Neural cell (in vitro differentiated cells): ENCODE measurements around the gene COL4A2. TPM values are rescaled to one million over a fixed set of nuclear protein-coding genes. Genes with fewer than 3 reads are reported as not detected.

Experiments used
- H2AFZ ChIP-seq: fragments of 200-600, 300-800 bp; sonication (generic), shearing (Covaris generic); 2 replicates; pipeline ENCODE4 v1.6.0; 2014; ENCODE audit warnings: low read depth, mild to moderate bottlenecking, antibody characterized with exemption, low read length, moderate library complexity
- H3F3A ChIP-seq: fragments of 200-600 bp; shearing (Covaris generic); 2 replicates; pipeline ENCODE4 v1.6.1; 2016; ENCODE audit warnings: mild to moderate bottlenecking, moderate library complexity, mixed read lengths, antibody characterized with exemption, low read length; ENCODE audit not compliant: insufficient read depth, poor library complexity, severe bottlenecking
- H3K27ac ChIP-seq: fragments of 200-600, 300-800 bp; sonication (generic), shearing (Covaris generic); 2 replicates; pipeline ENCODE4 v1.5.1; 2014; ENCODE audit warnings: mild to moderate bottlenecking, low read length, moderate library complexity
- H3K27me3 ChIP-seq: fragments of 300-800, 200-600 bp; sonication (generic), shearing (Covaris generic); 2 replicates; pipeline ENCODE4 v1.6.0; 2014; ENCODE audit warnings: mild to moderate bottlenecking, low read depth, low read length, moderate library complexity; ENCODE audit not compliant: insufficient read depth
- H3K36me3 ChIP-seq: fragments of 300-800, 200-600 bp; sonication (generic), shearing (Covaris generic); 2 replicates; pipeline ENCODE4 v1.5.1; 2014; ENCODE audit warnings: mild to moderate bottlenecking, antibody characterized with exemption, low read length, moderate library complexity; ENCODE audit not compliant: insufficient read depth
- H3K4me2 ChIP-seq: fragments of 300-800, 200-600 bp; sonication (generic), shearing (Covaris generic); 2 replicates; pipeline ENCODE4 v1.6.0; 2014; ENCODE audit warnings: mild to moderate bottlenecking, low read length
- H3K4me3 ChIP-seq: fragments of 300-800, 200-600 bp; sonication (generic), shearing (Covaris generic); 2 replicates; pipeline ENCODE4 v1.5.1; 2014; ENCODE audit warnings: mild to moderate bottlenecking, low read length, moderate library complexity
- H3K79me2 ChIP-seq: fragments of 200-600 bp; shearing (Covaris generic); replicated peaks from 2 replicates; pipeline ENCODE4 v1.6.0; 2014; ENCODE audit warnings: mild to moderate bottlenecking, low read length, moderate library complexity; ENCODE audit not compliant: insufficient read depth
- H3K9ac ChIP-seq: fragments of 300-800, 200-600 bp; sonication (generic), shearing (Covaris generic); 2 replicates; pipeline ENCODE4 v1.6.1; 2016; ENCODE audit warnings: mild to moderate bottlenecking, low read length, mixed read lengths
- H3K9me2 ChIP-seq: fragments of 200-600 bp; shearing (Covaris generic); 2 replicates; pipeline ENCODE4 v1.6.1; 2016; ENCODE audit warnings: mild to moderate bottlenecking, low read length, mixed read lengths; ENCODE audit not compliant: insufficient read depth
- H3K9me3 ChIP-seq: fragments of 200-600, 300-800 bp; sonication (generic), shearing (Covaris generic); 2 replicates; pipeline ENCODE4 v1.6.1; 2016; ENCODE audit warnings: mild to moderate bottlenecking, mixed run types, low read length, moderate library complexity, mixed read lengths
- H4K20me1 ChIP-seq: fragments of 200-600 bp; shearing (Covaris generic); 2 replicates; pipeline ENCODE4 v1.6.1; 2016; ENCODE audit warnings: mild to moderate bottlenecking, mixed run types; ENCODE audit not compliant: insufficient read depth
- EP300 ChIP-seq: fragments of 450-650 bp; conservative IDR thresholded peaks from 2 replicates; pipeline ENCODE4 v1.6.1; 2014; ENCODE audit warnings: antibody characterized with exemption, mild to moderate bottlenecking, moderate library complexity; ENCODE audit not compliant: poor library complexity, severe bottlenecking
- EZH2 ChIP-seq: fragments of 200-600, 300-800 bp; shearing (Covaris generic), sonication (generic); IDR thresholded peaks from 2 replicates; pipeline ENCODE4 v1.6.1; 2014; ENCODE audit warnings: antibody characterized with exemption, low read length, borderline replicate concordance, mild to moderate bottlenecking; ENCODE audit not compliant: insufficient read depth, poor library complexity, severe bottlenecking
- MXI1 ChIP-seq: fragments of 450-650 bp; conservative IDR thresholded peaks from 2 replicates; pipeline ENCODE4 v1.6.1; 2014; ENCODE audit warnings: antibody characterized with exemption, mild to moderate bottlenecking; ENCODE audit not compliant: poor library complexity, severe bottlenecking
- POLR2AphosphoS5 ChIP-seq: IDR thresholded peaks from 2 replicates; pipeline ENCODE4 v1.6.1; 2012
- RAD21 ChIP-seq: fragments of 450-650 bp; conservative IDR thresholded peaks from 2 replicates; pipeline ENCODE4 v1.6.1; 2014; ENCODE audit warnings: antibody characterized with exemption, mild to moderate bottlenecking, moderate library complexity
- SMC3 ChIP-seq: fragments of 450-650 bp; conservative IDR thresholded peaks from 2 replicates; pipeline ENCODE4 v1.6.1; 2014; ENCODE audit warnings: antibody characterized with exemption, mild to moderate bottlenecking, moderate library complexity; ENCODE audit not compliant: poor library complexity
- TAF1 ChIP-seq: IDR thresholded peaks from 2 replicates; pipeline ENCODE4 v1.6.1; 2012; ENCODE audit warnings: low read depth
- polyA plus RNA-seq: library from polyadenylated mRNA; depleted of rRNA; stranded (reverse); fragments of >200 nt; gene quantifications from 2 replicates; pipeline ENCODE4 v1.2.3, GENCODE V29; 2014
- TF ChIP-seq, protein P1 (sequence below): IDR thresholded peaks from 2 replicates; pipeline ENCODE4 v1.6.1; 2012; ENCODE audit warnings: borderline replicate concordance
- TF ChIP-seq, protein P2 (sequence below): fragments of 450-650 bp; IDR thresholded peaks from 2 replicates; pipeline ENCODE4 v1.5.1; 2014; ENCODE audit warnings: antibody characterized with exemption, mild to moderate bottlenecking, moderate library complexity; ENCODE audit not compliant: poor library complexity, severe bottlenecking

The COL4A2 gene
- polyA plus RNA-seq, 1 donor from 2014 or later: 30.8 TPM

DNA sequence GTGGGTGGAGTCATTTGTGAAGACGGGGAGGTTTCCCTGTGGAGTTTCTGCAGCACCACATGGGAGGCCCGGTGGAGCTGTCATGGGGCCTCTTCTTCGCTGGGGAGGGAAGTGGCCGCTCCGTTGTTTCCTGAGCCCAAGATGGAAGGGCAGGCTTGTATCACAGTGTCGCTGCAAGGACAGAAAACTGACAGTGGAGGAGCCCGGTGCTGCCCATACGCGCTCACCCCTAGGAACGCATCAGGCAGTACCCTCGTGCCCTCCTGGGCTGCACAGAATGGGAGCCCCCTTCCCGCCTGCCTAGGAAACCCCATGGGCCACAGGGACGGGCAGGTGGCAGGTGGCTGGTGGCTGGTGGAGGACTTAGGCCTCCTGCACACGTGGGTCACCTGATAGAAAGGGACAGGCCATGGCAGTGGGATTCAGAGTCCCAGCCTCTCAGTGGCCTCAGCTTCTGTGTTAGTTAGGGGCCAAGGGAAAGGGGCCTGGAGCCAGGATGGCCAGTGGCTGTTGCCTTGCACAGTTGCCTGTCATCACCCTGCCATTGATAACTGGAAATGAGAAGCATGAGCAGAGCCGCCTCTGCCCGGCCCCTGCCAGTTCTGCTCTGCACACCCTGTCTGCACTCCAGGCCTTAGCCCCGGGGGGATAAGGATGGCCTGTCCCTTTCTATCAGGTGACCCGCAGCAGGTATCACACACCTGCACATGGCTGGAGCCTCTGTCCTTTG, 7.6 kb downstream of the COL4A2 start:
- Histone ChIP-seq H3F3A (no peaks in the 10 kb centered on the region), H3K27me3 (no peaks in the 10 kb centered on the region), H3K79me2 (no peaks in the 10 kb centered on the region), H3K4me2 (no peak overlapping the region), H3K27ac (no peak overlapping the region), H2AFZ (no peak overlapping the region), H3K9me3 (no peaks in the 10 kb centered on the region), H3K9me2 (no peaks in the 10 kb centered on the region), H3K36me3 (no peaks in the 10 kb centered on the region), H4K20me1 (no peaks in the 10 kb centered on the region), H3K4me3 (no peak overlapping the region), H3K9ac (no peak overlapping the region)
- TF ChIP-seq MXI1: no peak
- TF ChIP-seq EZH2: no peak
- TF ChIP-seq RAD21: no peak
- TF ChIP-seq POLR2AphosphoS5: no peak
- TF ChIP-seq, protein P1, sequence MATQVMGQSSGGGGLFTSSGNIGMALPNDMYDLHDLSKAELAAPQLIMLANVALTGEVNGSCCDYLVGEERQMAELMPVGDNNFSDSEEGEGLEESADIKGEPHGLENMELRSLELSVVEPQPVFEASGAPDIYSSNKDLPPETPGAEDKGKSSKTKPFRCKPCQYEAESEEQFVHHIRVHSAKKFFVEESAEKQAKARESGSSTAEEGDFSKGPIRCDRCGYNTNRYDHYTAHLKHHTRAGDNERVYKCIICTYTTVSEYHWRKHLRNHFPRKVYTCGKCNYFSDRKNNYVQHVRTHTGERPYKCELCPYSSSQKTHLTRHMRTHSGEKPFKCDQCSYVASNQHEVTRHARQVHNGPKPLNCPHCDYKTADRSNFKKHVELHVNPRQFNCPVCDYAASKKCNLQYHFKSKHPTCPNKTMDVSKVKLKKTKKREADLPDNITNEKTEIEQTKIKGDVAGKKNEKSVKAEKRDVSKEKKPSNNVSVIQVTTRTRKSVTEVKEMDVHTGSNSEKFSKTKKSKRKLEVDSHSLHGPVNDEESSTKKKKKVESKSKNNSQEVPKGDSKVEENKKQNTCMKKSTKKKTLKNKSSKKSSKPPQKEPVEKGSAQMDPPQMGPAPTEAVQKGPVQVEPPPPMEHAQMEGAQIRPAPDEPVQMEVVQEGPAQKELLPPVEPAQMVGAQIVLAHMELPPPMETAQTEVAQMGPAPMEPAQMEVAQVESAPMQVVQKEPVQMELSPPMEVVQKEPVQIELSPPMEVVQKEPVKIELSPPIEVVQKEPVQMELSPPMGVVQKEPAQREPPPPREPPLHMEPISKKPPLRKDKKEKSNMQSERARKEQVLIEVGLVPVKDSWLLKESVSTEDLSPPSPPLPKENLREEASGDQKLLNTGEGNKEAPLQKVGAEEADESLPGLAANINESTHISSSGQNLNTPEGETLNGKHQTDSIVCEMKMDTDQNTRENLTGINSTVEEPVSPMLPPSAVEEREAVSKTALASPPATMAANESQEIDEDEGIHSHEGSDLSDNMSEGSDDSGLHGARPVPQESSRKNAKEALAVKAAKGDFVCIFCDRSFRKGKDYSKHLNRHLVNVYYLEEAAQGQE: no peak
- no peak for TF ChIP-seq EP300
- no peak for TF ChIP-seq TAF1
- TF ChIP-seq, protein P2, sequence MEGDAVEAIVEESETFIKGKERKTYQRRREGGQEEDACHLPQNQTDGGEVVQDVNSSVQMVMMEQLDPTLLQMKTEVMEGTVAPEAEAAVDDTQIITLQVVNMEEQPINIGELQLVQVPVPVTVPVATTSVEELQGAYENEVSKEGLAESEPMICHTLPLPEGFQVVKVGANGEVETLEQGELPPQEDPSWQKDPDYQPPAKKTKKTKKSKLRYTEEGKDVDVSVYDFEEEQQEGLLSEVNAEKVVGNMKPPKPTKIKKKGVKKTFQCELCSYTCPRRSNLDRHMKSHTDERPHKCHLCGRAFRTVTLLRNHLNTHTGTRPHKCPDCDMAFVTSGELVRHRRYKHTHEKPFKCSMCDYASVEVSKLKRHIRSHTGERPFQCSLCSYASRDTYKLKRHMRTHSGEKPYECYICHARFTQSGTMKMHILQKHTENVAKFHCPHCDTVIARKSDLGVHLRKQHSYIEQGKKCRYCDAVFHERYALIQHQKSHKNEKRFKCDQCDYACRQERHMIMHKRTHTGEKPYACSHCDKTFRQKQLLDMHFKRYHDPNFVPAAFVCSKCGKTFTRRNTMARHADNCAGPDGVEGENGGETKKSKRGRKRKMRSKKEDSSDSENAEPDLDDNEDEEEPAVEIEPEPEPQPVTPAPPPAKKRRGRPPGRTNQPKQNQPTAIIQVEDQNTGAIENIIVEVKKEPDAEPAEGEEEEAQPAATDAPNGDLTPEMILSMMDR: no peak
- no peak for TF ChIP-seq SMC3

DNA sequence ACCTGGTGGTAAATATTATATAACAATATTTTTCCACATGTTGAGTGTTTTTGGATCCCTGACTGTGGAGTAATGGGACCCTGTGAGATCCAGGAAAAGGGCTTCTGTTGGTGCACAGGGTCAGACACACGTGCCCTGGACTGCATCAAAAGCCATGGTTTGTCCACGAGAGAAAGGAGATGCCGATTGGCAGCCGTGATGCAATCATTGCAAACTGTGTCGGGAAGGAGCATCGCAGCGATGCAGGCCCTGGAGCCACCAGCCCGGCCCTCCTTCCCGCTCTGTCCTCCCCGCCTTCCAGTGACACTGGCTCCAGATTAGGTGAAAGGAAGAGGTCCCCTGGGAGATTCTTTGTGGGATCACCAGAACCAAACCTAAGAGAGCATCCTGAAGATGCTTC, 9.1 kb downstream of the COL4A2 start:
- Histone ChIP-seq H4K20me1 (no peaks in the 10 kb centered on the region), H3K79me2 (no peaks in the 10 kb centered on the region)

More for the DNA sequence above, 9.1 kb downstream of the COL4A2 start:
- Histone ChIP-seq H3K9ac (no peak overlapping the region), H3K27ac (no peak overlapping the region), H3K36me3 (no peaks in the 10 kb centered on the region), H3K4me2 (no peak overlapping the region), H3K9me3 (no peaks in the 10 kb centered on the region), H3F3A (no peaks in the 10 kb centered on the region), H2AFZ (no peak overlapping the region), H3K27me3 (no peaks in the 10 kb centered on the region), H3K9me2 (no peaks in the 10 kb centered on the region), H3K4me3 (no peak overlapping the region)
- TF ChIP-seq SMC3 (no peak), EZH2 (no peak), RAD21 (no peak), EP300 (no peak), POLR2AphosphoS5 (no peak)
